ENCODE measurements around the gene IL17C. TPM values are rescaled to one million over a fixed set of nuclear protein-coding genes. Genes with fewer than 3 reads are reported as not detected.

Gene IL17C
- total RNA-seq, 1 donor from 2014 or later: not detected

DNA sequence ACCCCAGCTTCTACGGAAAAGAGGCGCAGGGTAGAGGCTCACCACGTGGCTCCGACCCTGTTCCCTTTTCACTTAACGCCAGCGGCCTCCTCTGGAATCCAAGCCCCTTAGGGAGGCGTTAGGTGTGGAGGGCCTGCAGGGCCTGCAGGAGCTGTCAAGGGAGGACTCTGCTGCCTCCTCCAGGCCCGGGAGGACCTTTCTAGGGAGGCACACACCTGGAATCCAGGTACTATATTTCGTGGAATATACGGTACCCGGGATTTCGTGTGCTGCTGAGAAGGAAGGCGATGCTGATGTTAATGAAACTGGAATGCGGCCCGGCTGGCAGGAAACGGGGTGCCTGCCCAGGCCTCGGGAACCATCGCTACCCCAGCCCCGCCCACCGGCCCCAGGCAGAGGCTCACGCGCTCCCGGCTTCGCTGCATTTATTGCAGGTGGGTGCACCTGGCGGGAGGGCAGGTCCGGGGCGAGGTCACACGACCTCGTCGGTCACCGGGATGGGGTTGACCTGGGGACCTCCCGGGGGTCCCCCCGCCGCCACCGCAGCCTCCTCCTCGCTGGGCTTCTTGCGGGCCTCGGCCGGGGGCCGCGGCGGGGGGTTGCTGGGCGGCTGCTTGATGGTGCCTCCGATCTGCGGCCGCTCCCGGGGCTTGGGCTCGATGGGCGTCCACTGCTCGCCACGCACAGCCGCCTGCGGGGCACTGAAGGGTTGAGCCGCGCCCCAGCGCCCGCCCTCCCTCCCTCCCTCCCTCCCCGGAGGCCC lies 4.7 kb downstream of the IL17C start:
- no peaks in the 10 kb centered on the region for H3K9me3 ChIP-seq
- TF ChIP-seq, protein P1, sequence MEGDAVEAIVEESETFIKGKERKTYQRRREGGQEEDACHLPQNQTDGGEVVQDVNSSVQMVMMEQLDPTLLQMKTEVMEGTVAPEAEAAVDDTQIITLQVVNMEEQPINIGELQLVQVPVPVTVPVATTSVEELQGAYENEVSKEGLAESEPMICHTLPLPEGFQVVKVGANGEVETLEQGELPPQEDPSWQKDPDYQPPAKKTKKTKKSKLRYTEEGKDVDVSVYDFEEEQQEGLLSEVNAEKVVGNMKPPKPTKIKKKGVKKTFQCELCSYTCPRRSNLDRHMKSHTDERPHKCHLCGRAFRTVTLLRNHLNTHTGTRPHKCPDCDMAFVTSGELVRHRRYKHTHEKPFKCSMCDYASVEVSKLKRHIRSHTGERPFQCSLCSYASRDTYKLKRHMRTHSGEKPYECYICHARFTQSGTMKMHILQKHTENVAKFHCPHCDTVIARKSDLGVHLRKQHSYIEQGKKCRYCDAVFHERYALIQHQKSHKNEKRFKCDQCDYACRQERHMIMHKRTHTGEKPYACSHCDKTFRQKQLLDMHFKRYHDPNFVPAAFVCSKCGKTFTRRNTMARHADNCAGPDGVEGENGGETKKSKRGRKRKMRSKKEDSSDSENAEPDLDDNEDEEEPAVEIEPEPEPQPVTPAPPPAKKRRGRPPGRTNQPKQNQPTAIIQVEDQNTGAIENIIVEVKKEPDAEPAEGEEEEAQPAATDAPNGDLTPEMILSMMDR (IDR thresholded peaks at IDR 0.05): no peak
- H3K27ac ChIP-seq: no peak overlapping the region
- intact Hi-C loops (cut with DNase I): no loop called here
- DNase-seq (peak; percentile 47), ATAC-seq (no peak)
- H3K4me1 ChIP-seq: peaks cover 16% of the 10 kb centered on the region
- peaks cover 29% of the 10 kb centered on the region for H3K27me3 ChIP-seq (ENCODE audit: low read depth)
- H3K36me3 ChIP-seq: peaks cover 12% of the 10 kb centered on the region
- no peak overlapping the region for H3K4me3 ChIP-seq

DNA sequence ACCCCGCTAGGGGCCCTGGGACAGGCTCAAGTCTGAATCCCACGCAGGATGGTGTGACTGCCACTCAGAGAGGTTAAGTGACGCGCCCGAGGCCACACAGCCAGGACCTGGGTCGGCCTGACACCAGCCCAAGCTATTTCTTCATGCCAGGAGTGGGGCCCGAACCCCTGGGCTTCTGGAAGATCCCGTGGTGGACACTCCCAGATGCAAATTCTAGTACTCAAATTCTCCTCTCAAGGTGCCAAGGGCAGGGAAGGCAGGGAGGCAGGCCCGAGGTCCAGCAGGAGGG lies 5.2 kb downstream of the IL17C start:
- Histone ChIP-seq H3K27me3 (ENCODE audit: low read depth) (peaks cover 24% of the 10 kb centered on the region), H3K4me1 (peaks cover 13% of the 10 kb centered on the region), H3K27ac (no peak overlapping the region), H3K4me3 (no peak overlapping the region), H3K9me3 (no peaks in the 10 kb centered on the region), H3K36me3 (peaks cover 12% of the 10 kb centered on the region)
- ATAC-seq (no peak), DNase-seq (no peak)
- TF ChIP-seq, protein P1 (IDR thresholded peaks at IDR 0.05): no peak
- intact Hi-C loops (cut with DNase I): no loop called here

DNA sequence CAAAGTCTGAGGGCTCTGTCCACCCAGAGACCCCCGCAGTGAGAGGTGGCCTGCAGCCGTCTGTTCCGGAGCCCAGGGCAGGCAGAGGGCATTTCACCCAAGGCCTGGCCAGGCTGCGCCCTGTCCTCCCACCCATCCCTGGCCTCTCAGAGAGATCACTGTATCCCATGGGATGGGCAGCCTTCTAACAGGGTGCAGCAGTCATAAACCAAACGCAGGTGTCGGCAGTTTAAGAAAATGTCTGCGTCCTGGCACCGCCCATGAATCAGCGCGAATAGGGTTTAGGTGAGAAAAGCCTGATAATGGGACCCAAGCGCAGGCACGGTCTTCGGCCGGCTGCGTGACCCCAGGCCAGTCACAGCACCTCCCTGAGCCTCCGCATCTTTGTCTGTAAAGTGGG lies 7.1 kb downstream of the IL17C start:
- no peak for ATAC-seq
- peaks cover 15% of the 10 kb centered on the region for H3K4me1 ChIP-seq
- TF ChIP-seq, protein P1 (IDR thresholded peaks at IDR 0.05): no peak
- no peaks in the 10 kb centered on the region for H3K9me3 ChIP-seq
- DNase-seq: no peak
- intact Hi-C loops (cut with DNase I): no loop called here
- H3K36me3 ChIP-seq: peaks cover 12% of the 10 kb centered on the region
- H3K4me3 ChIP-seq: no peak overlapping the region
- no peak overlapping the region for H3K27ac ChIP-seq
- peaks cover 5% of the 10 kb centered on the region for H3K27me3 ChIP-seq (ENCODE audit: low read depth)

DNA sequence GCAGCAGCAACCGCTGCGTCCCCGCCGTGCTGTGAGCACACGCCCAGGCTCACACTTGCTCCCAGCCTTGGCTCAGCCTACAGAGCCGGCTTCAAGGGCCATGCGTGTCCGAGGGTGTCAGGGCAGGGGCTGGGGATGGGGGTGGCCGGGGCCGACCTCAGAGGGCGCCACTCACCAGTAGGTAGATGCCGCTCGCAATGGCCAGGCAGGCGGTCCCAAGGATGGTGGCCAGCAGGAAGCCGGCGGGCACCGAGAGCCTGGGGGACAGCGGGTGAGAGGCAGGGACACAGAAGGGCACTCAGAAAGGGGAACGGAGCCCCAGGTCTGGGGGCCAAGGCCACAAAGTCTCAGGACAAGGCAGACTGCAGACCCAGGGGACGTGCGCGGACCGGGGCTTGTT lies 7.6 kb downstream of the IL17C start:
- intact Hi-C loops (cut with DNase I): no loop called here
- no peak for DNase-seq

DNA sequence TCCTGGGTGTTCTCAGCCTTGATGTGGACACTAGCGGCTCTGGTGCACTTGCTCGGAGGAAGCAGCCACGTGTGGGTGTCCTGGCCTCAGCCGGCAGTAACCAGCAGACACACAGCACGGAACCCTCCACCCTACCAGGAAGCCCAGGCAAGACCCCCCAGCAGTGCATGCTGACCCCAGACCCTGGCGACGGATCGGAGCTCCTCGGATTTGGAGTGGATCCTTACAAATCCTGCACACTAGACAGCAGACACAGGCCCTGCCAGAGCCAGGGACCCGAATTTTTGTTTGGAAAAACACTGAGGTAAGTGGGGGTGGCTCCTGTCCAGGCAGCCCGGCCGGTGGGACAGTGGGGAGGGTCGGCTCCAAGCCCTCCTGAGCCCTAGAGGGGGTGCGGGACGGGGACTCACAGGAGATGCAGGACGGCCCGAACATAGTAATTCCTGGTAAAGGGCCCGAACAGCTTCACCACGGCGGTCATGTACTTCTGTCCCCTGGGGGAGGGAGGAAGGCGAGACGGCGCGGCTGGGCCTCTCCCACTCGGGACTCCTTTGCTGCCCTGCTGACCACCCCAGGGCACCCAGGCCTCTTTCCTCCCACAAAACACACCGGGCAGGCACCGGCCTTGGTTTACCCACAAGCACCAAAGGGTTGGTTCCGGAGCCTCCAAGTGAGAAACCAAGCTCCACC lies 8.1 kb downstream of the IL17C start:
- intact Hi-C loops (cut with DNase I): no loop called here
- DNase-seq: no peak
- Histone ChIP-seq H3K9me3 (no peaks in the 10 kb centered on the region), H3K36me3 (peaks cover 12% of the 10 kb centered on the region), H3K27ac (no peak overlapping the region), H3K4me1 (peaks cover 23% of the 10 kb centered on the region), H3K27me3 (ENCODE audit: low read depth) (no peaks in the 10 kb centered on the region), H3K4me3 (no peak overlapping the region)
- no peak for ATAC-seq
- TF ChIP-seq, protein P1 (IDR thresholded peaks at IDR 0.05): no peak

More for the DNA sequence above, 7.6 kb downstream of the IL17C start:
- Histone ChIP-seq H3K4me3 (no peak overlapping the region), H3K4me1 (peaks cover 17% of the 10 kb centered on the region), H3K27me3 (ENCODE audit: low read depth) (peaks cover under 1% of the 10 kb centered on the region), H3K36me3 (peaks cover 12% of the 10 kb centered on the region), H3K27ac (no peak overlapping the region), H3K9me3 (no peaks in the 10 kb centered on the region)
- TF ChIP-seq, protein P1 (IDR thresholded peaks at IDR 0.05): no peak
- ATAC-seq: no peak
